Measurements from ENCODE around the gene CPA3.

The CPA3 gene, protein sequence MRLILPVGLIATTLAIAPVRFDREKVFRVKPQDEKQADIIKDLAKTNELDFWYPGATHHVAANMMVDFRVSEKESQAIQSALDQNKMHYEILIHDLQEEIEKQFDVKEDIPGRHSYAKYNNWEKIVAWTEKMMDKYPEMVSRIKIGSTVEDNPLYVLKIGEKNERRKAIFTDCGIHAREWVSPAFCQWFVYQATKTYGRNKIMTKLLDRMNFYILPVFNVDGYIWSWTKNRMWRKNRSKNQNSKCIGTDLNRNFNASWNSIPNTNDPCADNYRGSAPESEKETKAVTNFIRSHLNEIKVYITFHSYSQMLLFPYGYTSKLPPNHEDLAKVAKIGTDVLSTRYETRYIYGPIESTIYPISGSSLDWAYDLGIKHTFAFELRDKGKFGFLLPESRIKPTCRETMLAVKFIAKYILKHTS

DNA sequence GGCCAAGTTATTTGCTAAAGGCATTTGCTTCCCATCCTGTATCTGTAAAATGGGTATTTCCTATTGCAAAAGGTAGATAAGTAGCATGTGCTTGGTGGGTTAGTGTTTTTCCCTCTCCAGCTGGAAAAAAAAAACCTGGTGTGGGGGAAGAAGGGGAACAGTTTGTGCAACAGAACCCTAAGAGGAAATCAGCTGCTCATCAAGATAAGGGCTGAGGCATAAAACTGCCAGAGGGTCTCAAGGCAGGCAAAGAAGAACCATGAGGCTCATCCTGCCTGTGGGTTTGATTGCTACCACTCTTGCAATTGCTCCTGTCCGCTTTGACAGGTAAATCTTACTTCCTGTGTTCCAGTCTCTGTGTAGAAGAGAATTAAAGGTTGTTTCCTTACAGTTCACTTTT, at the start of gene CPA3:
CPA3 (plus strand) TSS at position 248 of the 400 bp plus-strand sequence; CDS start at position 260, 12 bp downstream.
- DNase-seq (ENCODE audit: low read depth in 2 of 2), result no peak

DNA sequence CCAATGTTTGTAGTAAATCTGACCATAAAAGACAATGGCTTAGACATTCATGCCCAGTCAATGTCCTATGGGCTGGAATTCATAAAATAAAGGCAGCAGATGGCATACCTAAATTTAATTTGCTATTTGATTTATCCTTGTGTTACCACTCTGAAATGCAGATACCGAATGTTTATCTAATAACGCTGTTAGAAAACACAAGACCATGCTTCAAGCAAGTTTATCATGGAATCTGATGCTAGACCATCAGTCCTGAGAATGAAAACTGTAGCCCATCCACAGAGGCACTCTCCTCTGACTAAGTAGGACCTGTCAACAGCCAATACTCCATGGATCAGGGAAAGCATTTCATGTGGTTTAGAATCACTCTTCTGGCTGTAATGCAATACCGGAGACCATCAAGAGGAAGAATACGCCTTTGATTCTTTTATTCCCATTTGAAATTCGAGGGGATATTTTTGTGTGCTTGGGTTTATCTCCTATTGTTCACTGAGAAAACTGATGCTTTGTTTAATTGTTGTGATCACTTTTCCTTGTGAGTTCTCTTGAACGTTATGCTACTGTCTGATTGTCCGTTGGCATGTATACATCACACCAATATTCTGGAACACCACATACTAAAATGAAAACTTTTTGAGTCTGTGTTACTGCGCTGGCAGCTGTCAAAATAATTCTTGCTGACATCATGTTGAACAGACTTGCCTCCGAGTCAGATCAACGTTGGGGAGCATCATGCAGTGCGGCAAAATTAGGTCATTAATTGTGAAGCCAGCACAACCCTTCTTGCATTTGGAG, 49.6 kb upstream of the CPA3 start:
- DNase-seq (ENCODE audit: low read depth in 2 of 2), result no peak

DNA sequence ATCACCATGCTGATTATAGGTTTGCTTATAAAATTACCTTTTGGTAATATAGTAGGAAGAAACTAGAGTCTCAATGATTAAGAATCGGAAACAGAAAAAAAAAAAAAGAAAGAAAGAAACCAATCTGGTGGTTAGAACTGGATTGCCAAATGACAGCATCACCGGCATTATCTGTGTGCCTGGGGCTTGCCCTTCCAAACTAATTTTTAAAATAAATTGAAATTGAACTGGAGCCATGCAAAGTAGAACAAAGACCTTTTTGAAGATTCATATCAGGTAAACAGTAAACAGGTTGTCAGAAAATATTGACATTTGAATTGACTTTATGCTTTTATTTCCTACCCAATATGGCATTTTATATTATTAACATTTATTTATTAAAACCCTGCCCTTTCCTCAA, 48.7 kb upstream of the CPA3 start:
- no peak for DNase-seq (ENCODE audit: low read depth in 2 of 2)

DNA sequence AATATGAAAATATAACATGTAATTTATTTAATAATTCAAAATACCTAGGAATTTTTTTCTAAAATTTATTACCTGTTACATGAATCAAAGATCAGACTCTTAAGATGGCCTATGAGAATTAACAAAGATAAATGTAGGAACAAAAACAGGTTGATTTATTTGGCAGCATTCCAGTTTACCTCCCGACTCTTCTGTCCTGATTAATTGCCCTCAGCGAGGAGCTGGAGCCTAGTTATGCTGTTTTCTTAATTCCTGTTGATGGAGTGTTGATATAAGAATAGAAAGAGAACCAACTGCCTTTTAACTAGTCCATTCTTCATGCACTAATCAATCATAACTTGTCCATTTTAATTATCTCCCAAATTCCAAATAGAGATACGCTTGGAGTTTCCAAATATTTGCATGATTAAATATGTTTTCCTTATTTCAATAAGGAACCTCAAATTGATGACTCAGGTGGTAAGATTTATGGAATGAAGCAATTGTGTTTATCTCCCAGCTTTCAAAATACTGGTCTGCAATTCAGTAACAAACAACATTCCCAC, 48.0 kb upstream of the CPA3 start:
- no peak for DNase-seq (ENCODE audit: low read depth in 2 of 2)

DNA sequence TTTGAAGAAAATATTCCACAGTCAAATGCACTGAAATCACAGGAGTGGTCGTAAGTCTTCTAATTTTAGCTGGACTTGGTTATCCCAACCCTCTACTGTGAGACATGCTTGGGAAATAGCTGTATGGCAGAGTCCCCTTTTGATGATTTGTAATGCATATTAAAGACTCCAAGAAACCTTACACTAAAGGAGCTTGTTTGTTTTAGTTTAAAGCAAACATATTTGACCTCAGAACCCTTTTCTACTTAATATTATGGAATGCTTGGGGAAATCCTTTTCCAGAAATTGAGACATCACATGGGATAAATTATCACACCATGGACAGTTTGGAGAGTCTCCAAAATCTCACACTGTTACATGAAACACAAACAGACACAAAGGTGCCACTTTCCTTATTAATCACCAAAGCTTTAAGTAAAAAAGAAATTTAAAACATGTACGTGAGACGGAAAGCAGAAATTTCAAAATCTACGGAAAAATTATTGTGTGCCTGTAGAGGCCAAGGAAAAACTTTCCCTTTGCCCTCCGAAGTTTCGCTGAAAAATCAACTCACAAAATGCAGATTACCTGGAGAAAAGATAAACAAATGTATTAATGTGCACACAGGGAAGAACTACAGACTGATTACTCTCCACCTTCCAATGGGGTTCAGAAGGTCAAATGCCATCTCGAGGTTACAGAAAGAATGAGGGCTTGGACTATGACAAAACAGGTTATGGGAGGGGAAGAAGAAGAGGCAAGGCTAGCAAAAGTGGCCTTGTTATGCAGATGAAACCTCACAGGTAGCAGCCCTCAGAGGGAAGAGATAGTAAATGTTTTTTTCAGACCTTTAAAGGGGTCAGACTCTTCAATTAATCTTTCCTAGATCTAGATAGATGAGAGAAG, 44.5 kb upstream of the CPA3 start:
- DNase-seq (ENCODE audit: low read depth in 2 of 2), result no peak

DNA sequence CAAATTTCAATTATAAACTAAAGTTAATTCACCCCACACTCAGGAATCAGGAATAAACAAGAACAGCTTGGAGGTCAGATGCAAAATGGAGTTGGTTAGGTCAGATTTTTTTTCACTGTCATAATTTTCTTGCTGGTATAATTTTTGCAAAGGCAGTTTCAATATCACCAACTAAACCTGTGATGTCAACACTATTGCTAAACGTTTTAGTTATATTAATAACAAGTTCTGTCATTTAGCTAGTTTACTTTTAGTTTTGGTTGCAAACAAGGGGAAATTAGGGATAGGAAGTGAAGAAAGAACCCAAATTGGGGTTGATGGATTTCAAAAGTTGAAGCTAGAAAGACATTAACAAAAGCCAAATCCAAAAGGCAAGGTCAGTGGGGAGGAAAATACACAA, 42.1 kb upstream of the CPA3 start:
- DNase-seq (ENCODE audit: low read depth in 2 of 2), result no peak

DNA sequence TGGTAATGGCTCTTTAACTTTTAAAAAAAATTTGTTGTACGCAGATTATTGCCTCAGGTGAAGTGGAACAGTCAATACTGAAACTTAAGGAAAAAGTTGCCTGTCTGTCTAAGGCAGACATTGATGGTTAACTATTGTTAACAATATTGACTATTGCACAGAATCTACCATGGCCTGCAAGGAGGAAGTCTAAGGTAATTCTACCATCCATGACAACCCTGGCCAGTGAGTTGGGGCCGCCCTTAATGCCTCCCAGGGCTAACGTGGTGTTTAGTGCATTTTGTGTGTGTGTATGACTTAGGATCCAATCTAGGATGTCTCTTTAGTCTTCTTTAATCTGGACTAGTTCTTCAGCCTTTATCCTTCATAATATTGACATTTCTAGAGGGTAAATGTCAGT, 39.6 kb upstream of the CPA3 start:
- DNase-seq (ENCODE audit: low read depth in 2 of 2), result no peak

DNA sequence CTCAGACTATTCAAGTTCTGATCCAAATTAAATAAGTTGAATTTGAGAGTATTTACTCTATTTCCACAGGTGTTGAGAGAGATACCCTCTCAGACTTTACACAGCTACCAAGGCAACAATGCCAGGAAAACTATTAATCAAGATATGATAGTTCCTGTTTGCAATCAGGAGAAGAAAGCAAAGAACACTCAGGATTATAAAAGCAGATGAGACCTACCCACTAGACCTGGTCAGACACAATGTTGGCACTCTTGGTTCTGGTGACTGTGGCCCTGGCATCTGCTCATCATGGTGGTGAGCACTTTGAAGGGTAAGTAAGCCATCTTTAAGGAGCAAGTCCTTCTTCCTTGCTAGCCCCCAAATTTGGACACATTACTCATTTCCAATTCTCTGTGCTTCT, 37.5 kb upstream of the CPA3 start, which contains the start of gene CPB1:
CPB1 (plus strand) TSS at position 227 of the 400 bp plus-strand sequence; CDS start at position 240, 13 bp downstream.
- DNase-seq (ENCODE audit: low read depth in 2 of 2), result no peak

DNA sequence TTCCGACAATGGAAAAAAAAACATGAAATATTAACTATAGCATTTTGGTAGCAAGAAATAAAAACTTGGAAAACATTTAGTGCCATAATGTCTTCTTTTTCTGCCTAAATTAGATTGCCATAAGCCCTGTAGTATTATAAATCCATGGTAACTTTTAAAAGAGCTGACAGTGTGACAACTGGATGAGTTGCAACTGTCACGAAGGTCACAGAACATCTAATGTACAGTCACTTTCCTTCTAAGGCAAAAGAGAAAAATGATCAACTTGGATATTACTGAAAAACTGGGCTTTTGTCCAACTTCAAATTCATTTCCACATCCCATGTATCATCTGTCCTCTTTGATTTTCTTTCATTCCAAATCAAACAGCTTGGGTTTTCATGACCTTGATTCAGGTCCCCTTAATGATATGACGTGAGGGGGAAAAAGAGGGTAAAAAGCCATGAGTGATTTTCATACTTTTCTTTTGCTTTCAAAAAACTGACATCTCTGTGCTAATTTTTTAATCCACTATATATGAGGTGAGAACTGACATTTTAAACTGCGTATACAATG, 36.9 kb upstream of the CPA3 start:
- no peak for DNase-seq (ENCODE audit: low read depth in 2 of 2)

DNA sequence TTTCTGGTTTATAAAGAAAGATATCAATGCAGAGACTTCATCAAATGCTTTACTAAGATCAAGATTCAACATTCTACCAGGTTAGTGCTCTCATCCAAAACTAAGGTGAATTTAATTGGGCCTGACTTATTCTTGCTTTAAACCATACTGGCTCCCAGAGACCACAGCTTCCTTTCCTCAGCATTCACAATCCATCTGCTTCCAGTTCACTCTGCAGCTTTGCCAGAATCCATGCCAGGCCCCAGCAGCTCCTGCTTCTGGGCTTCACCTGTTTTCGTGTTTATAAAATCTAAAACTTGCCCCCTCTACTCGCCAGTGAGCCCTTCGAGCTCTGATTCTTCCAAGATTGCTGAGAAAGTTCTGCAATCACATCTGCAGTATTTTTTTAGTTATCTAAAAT, 35.2 kb upstream of the CPA3 start:
- DNase-seq (ENCODE audit: low read depth in 2 of 2), result no peak

DNA sequence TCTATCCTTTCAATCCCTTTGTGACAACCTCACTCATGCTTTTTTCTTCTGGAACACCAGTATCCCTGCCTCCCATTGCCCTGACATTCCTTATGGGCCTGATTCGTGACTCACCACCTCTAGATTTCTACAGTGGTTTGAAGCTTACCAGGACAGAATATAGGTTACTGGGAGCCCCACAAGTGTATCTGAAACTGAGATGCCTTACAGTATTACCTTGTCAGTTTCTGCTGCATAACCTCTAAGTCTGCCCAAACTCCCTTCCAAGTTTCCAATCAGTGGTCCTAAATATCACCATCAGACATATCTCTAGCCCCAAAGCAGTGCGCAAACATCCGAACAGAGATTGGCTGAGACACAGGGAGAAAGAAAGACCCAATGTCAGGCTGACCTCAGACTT, 31.9 kb upstream of the CPA3 start:
- DNase-seq (ENCODE audit: low read depth in 2 of 2), result no peak

DNA sequence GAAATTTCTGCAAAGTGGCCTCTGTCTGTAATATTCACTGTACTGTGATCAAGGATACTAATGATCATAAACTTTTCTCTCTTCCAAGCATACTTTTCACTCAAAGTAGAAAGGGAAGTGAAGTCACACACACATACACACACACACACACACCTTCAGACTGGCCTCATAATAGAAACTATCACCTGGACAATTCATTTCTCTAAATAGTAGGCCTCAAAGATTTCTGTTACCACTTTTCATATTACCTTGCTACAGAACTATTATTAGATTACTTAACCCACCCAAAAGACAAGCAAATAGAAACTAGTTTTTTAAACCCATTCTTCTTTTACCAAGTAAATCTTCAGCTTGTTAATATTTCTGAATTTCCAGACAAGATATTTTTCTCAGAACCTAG, 25.3 kb upstream of the CPA3 start:
- DNase-seq (ENCODE audit: low read depth in 2 of 2), result no peak

DNA sequence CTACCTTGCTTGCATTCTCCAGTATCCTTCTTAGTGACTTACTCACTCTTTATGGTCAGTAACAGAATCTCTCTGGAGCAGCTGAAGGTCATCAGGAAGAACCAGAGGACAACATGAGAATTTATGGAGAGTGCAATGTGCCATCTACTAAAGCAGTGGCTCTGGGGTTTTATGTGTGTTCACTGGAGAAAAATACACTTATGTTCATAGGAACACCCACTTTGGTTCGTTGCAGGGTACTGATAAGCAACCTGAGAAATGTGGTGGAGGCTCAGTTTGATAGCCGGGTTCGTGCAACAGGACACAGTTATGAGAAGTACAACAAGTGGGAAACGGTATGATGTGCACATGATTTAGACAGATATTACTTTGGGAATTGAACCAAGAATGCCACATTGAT, 24.6 kb upstream of the CPA3 start:
- no peak for DNase-seq (ENCODE audit: low read depth in 2 of 2)

DNA sequence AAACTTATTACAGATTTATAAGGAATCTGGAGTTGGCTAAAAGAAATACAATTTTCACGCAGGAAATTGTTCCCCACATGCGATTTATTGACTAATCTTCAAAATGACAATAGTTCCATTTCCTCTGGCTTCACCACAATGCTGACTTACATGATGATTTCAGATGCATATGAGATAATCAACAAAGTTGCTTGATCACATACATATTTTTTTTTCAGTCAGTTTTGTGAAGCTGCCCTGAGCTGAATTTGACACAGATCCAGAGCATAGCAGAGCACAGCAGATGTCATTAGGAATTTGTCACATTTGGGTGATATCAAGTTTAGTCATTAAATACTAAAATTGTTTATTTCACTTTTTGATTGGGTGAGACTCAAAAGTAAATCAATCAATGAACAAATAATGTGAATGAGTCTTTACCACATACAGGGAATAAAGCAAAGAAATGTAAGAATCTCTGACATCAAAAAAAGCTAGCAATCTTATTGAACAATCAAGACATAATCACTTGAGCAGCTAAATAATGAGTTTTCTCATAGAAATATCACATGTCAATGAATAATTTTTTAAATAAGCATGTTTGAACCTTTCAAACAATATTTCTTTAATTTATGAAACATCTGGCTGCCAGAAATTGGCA, 19.2 kb upstream of the CPA3 start:
- no peak for DNase-seq (ENCODE audit: low read depth in 2 of 2)

DNA sequence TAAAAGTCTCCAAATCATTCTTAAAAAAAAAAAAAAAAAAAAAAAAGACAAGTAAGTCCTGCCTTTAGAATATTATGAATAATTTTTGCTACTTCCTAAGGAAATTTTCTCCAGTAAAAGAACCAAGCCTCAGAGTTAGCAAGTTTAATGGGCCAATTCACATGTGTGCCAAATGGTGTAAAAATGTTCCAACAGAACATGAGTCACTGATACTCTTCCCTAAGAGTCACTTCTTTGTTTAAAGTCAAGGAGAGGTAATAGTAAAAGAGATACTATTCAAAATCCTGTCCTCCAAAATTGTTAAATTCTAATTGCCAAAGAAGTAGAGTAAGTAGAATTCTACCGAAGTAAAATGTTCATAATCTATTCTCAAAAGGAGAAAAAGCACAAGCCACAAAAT, 17.7 kb upstream of the CPA3 start:
- no peak for DNase-seq (ENCODE audit: low read depth in 2 of 2)

DNA sequence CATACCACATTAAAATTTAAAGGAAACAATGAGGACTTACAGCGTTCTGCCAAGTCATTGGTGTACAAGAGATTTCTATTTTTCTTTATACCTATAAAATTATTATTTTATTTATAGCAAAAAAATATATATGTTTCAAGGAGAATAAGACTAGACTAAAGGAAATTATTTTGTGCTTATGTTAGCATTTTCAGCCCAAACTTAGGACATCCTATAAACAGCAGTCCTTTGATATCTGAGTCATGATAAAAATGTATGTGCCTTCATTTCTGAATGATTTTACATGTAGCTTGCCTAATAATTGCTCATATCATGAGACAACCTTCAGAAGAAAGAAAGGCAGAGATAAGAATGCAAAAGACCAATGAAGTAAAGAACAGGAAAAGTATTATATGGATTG, 16.7 kb upstream of the CPA3 start:
- no peak for DNase-seq (ENCODE audit: low read depth in 2 of 2)

DNA sequence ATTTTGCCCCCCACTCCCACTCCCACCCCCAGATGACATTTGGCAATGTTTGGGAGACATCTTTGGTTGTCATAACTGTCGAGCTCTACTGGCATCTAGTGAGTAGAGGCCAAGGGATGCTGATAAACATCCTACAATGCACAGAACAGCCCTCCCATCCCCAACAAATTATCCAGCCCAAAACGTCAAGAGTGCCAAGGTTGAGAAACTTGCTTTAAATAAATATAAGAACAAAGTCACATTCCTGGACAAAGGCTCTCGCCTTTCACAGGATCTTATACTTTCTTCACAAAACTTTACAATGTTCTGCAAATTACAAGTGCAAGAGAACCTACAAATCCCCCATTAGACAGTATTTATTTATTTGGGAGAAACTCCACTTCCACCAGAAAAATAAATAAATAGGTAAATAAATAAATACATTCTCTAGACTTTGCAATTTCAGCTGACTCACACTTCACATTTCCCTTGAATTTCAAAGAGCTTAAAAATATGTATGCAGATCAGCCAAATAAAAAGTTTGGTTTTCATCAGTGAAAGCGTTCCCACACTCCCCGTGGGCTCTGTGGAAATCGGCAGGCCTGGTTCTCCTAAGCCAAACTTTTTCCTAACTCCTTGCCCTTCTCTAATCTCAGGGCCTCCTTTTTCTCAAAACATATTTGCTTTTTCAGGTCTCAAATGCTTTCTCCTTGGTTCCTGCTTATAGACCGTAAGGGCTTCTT, 12.7 kb upstream of the CPA3 start:
- DNase-seq (ENCODE audit: low read depth in 2 of 2), result no peak

DNA sequence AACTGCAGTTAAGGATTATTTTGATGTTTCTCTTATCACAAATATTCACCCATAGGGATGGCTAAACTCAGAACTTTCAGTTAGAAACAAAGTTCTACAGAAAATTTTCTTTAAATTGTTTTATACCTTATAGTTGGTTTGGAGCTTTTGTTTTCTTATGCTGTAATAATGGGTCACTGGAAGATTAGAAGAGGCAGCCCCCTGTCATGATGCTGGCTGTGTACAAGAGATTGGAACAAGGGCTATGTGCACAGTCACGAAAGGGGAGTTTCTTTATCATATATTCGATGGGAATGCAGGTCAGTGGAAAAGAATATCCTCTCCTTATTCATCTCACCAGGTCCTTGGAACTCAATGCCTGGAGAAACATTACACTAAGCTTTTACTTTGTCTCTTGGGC, 12.0 kb upstream of the CPA3 start:
- DNase-seq (ENCODE audit: low read depth in 2 of 2), result no peak

DNA sequence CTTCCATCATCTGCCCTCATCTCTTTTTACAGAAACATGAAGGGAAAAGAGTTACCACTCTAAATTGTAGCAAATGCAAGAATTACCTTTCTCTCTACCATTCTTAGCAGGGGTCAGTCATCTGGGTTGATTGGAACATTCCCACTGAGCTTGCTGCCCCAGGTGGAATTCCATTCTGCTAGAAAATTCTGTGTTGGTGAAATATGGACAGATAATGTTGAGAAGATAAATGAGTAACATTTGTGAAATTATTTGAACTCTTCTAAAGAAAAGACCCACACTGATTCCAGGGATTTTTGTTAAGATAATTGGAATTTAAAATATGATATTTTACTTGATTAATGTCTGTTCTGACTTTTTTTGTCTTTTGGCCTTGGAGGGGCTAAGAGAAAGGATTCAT, 11.0 kb upstream of the CPA3 start:
- no peak for DNase-seq (ENCODE audit: low read depth in 2 of 2)

DNA sequence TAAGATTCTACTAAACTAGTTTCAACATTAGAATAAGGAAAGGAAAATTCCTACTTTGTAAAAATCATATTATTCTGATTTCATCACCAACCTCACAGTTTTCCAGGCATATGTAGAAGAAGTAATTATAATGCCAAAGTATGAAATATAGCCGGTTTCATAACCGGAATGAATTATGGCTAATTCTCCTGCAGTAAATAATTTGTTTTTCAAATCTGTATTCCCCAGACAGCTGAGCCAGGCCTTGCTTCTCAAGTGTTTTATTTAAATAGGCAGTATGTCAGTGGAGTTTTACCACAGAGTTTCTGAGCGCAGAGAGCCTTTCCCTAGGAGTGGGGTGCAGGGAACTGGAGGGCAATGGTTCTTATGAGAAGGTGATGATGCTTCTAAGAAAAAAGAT, 8.7 kb upstream of the CPA3 start:
- DNase-seq (ENCODE audit: low read depth in 2 of 2), result no peak
